Activated naive CD8-positive, alpha-beta T cell treated with anti-CD3 and anti-CD28 coated beads, Interleukin-2, amount 50 U/mL, for 16 hours (primary cell): ENCODE results near the gene PPWD1.

Experiments used
- DNase-seq: peaks from one replicate; pipeline ENCODE4 v3.0.0-alpha.2; 2020; ENCODE audit warnings: low read depth, low spot score

Gene PPWD1

GRCh38 chr5:65623482-65623881, 60.4 kb downstream of the PPWD1 start:
- no peak for DNase-seq

- DNase-seq: peak; percentile 77
These were observed 61.0 kb downstream of the PPWD1 start, which contains the start of gene TRIM23 for GRCh38 chr5:65624025-65624570. Gene TRIM23 (minus strand): TSS chr5:65624333. CDS start chr5:65624274, 59 bp downstream.

GRCh38 chr5:65624571-65625555, 61.8 kb downstream of the PPWD1 start, which contains the start of the genes SHLD3 and TRAPPC13:
Gene SHLD3 (plus strand): TSS chr5:65625027. CDS start chr5:65629588, 4,561 bp downstream.
Gene TRAPPC13 (plus strand): TSS chr5:65625027. CDS start chr5:65625061, 34 bp downstream.
- peak; percentile 48 for DNase-seq

GRCh38 chr5:65625743-65626142, 62.6 kb downstream of the PPWD1 start:
- no peak for DNase-seq

- DNase-seq: no peak
These were observed 67.9 kb downstream of the PPWD1 start for GRCh38 chr5:65630981-65631380.
